ENCODE measurements around the gene OARD1. TPM values are rescaled to one million over a fixed set of nuclear protein-coding genes. Genes with fewer than 3 reads are reported as not detected.

Gene OARD1
- total and polyA plus RNA-seq, 11 donors, result 12.8 to 28.1 (median 18.5) TPM

DNA sequence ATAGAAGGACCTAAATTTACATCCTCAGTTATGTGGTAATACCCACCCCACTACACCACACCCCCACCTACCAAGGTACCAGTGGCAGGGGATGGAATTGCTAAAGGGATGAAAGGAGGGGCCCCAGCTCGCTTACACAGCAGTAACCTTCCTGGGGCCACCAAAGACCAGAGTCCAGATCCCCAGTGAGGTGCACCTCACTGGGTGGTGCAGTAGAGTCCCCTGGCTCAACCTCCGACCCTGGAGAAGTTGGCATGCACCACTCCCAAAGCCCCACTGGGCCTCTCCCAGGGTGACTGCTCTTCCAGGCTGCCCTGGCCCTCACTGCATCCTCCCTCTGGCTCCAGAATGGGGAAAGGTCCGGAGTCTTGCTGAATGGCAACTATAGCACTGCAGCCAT, 34.0 kb downstream of the OARD1 start:
- 85 to 94% (median 92%) methylated on average over 3 of the region's 3 CpGs for WGBS, 4 donors
- intact Hi-C loops (cut with DNase I), result loop anchor here in 2 of 10 donors (10.0 kb wide), 2 partner anchors 1673 to 1683 kb away; no protein-coding TSS in a partner anchor
- ATAC-seq, result peak in 1 of 4 donors; percentile 18

DNA sequence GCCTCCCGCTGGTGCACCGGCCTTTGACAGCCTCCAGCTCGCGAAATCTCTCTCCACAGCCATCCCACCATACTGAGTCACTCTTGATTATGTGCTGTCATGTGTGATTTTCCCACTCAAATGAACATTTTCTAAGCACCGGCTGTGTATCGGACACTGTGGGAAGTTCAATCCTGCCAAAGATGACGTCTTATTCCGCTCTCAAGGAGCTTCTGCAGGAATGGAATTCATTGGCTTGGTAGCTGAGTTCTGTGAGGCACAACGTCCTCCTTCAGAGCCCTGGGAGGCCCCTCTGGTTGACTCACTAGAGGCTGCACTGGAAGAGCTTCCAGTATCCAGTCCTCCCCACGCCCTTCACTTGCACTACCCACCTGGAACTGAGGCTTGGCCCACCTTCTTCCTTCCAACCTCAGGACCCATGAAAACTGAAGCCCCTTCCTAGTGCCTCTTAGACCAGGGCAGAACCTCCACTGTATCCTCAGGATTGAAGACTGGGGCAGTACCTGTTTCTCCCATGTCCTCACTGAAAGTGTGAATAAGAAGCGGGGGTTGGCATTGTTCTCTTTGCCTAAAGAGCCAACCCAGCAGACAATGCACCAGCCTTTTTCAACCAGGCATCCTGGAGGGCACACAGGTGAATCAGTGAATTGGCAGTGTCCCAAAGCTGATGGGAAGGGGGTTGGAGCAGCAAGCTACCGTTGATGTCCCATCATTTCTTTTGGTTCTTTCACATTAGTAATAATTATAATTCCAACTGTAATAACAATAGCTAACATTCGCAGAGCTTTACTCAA, 34.9 kb downstream of the OARD1 start:
- Histone ChIP-seq H3K36me3 (no peaks in the 10 kb centered on the region), H3K27me3 (no peaks in the 10 kb centered on the region), H3K27ac (no peak overlapping the region), H3K9me3 (no peaks in the 10 kb centered on the region), H3K4me1 (peaks cover 0 to 7% (median 0%) of the 10 kb centered on the region in 12 donors), H3K4me3 (no peak overlapping the region)
- intact Hi-C loops (cut with DNase I), result loop anchor here in 2 of 10 donors (10.0 kb wide), 2 partner anchors 1673 to 1683 kb away; no protein-coding TSS in a partner anchor
- 80 to 83% (median 82%) methylated on average over 13 of the region's 13 CpGs for WGBS, 4 donors
- ATAC-seq, result peak in 1 of 4 donors; percentile 38
- DNase-seq, result no peak
- TF ChIP-seq, protein P1, sequence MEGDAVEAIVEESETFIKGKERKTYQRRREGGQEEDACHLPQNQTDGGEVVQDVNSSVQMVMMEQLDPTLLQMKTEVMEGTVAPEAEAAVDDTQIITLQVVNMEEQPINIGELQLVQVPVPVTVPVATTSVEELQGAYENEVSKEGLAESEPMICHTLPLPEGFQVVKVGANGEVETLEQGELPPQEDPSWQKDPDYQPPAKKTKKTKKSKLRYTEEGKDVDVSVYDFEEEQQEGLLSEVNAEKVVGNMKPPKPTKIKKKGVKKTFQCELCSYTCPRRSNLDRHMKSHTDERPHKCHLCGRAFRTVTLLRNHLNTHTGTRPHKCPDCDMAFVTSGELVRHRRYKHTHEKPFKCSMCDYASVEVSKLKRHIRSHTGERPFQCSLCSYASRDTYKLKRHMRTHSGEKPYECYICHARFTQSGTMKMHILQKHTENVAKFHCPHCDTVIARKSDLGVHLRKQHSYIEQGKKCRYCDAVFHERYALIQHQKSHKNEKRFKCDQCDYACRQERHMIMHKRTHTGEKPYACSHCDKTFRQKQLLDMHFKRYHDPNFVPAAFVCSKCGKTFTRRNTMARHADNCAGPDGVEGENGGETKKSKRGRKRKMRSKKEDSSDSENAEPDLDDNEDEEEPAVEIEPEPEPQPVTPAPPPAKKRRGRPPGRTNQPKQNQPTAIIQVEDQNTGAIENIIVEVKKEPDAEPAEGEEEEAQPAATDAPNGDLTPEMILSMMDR (IDR thresholded peaks at IDR 0.05), result no peak
- TF ChIP-seq POLR2A (IDR thresholded peaks at IDR 0.05), result no peak

More for the DNA sequence above, 34.0 kb downstream of the OARD1 start:
- TF ChIP-seq, protein P1 (IDR thresholded peaks at IDR 0.05), result no peak
- TF ChIP-seq POLR2A (IDR thresholded peaks at IDR 0.05), result no peak
- no peaks in the 10 kb centered on the region for H3K27me3 ChIP-seq
- no peak overlapping the region for H3K27ac ChIP-seq
- H3K4me3 ChIP-seq, result no peak overlapping the region
- no peaks in the 10 kb centered on the region for H3K9me3 ChIP-seq
- H3K36me3 ChIP-seq, result no peaks in the 10 kb centered on the region
- no peak for DNase-seq
- H3K4me1 ChIP-seq, result peaks cover 0 to 7% (median 0%) of the 10 kb centered on the region in 12 donors

DNA sequence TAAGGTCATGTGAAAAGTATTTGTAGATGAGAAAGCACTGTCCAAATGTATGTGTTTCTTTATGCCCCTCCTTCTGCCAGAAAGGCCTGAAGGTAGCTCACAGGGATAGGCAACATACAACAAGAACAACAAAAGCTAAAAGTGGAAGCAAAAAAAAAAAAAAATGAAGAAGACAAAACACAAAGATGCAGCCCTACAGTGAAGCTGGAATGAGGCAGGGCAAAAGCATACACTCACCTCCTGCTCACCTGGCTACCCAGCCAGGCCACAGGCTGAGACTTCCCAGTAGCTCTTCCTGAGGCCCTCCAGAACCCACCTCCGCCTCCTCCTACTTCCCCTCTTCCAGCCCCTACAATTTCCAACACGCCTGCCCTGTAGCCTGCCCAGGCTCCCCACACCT, 35.6 kb downstream of the OARD1 start:
- Histone ChIP-seq H3K27me3 (no peaks in the 10 kb centered on the region), H3K4me3 (no peak overlapping the region), H3K36me3 (no peaks in the 10 kb centered on the region), H3K9me3 (no peaks in the 10 kb centered on the region), H3K27ac (no peak overlapping the region), H3K4me1 (peaks cover 0 to 7% (median 0%) of the 10 kb centered on the region in 12 donors)
- TF ChIP-seq, protein P1 (IDR thresholded peaks at IDR 0.05), result no peak
- TF ChIP-seq POLR2A (IDR thresholded peaks at IDR 0.05), result no peak
- WGBS, 4 donors, result 72 to 92% (median 88%) methylated on average over 2 of the region's 2 CpGs
- DNase-seq (no peak), ATAC-seq (no peak)
- intact Hi-C loops (cut with DNase I), result loop anchor here in 2 of 10 donors (10.0 kb wide), 2 partner anchors 1672 to 1682 kb away; no protein-coding TSS in a partner anchor

DNA sequence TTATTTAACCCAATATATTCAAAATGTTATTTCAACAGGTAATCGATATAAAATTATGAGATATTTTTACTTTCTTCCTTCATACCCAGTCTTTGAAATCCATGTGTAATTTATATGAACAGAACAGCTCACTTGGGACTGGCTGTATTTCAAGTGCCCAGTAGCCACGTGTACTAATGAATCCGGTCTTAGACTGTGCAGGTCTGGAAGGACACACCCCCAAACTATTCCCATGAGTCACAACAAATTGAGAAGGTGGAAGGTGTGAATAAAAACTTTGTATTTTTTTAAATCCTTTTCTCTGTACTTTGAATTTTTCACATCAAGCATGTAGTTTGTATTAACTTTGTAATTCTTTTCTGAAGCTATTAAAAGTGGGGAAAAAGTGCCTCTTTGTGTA, 36.0 kb downstream of the OARD1 start:
- Histone ChIP-seq H3K9me3 (no peaks in the 10 kb centered on the region), H3K27ac (no peak overlapping the region), H3K4me1 (peaks cover 0 to 7% (median 0%) of the 10 kb centered on the region in 12 donors), H3K27me3 (no peaks in the 10 kb centered on the region), H3K4me3 (no peak overlapping the region), H3K36me3 (no peaks in the 10 kb centered on the region)
- intact Hi-C loops (cut with DNase I), result loop anchor here in 2 of 10 donors (10.0 kb wide), 2 partner anchors 1671 to 1681 kb away; no protein-coding TSS in a partner anchor
- ATAC-seq, result no peak
- WGBS, 4 donors, result 57 to 72% (median 61%) methylated on average over 3 of the region's 3 CpGs
- no peak for TF ChIP-seq POLR2A (IDR thresholded peaks at IDR 0.05)
- TF ChIP-seq, protein P1 (IDR thresholded peaks at IDR 0.05), result no peak
- DNase-seq, result no peak

Data from heart left ventricle (tissue), 16 donors.